Measurements from ENCODE around the gene B3GAT1. TPM values are rescaled to one million over a fixed set of nuclear protein-coding genes. Genes with fewer than 3 reads are reported as not detected.
A peak's percentile ranks its signal among the peaks of the same experiment; 100 is the strongest.

B3GAT1 gene
- total and polyA plus RNA-seq, 12 donors = 0.09 to 10.3 (median 2.1) TPM; not detected in 1

GRCh38 chr11:134425816-134426536 is 13.9 kb upstream of the B3GAT1 start:
- no peaks in the 10 kb centered on the region for H3K9me3 ChIP-seq (replicated peaks in 1 of 3)
- DNase-seq = peak in 1 of 7 donors; percentile 69
- no peaks in the 10 kb centered on the region for H3K4me1 ChIP-seq (replicated peaks in 1 of 2)
- intact Hi-C loops (cut with DNase I) = no loop called here
- H3K36me3 ChIP-seq (replicated peaks in 1 of 2) = no peaks in the 10 kb centered on the region
- H3K27me3 ChIP-seq = no peaks in the 10 kb centered on the region
- TF ChIP-seq CTCF (IDR thresholded peaks at IDR 0.05) (no peak), POLR2A (IDR thresholded peaks at IDR 0.05) (no peak)
- peak overlapping the region in 1 of 5 donors; percentile 30 for H3K27ac ChIP-seq
- WGBS, 4 donors = 69 to 77% (median 73%) methylated on average over 15 to 16 of the region's 16 CpGs
- H3K4me3 ChIP-seq = no peak overlapping the region

GRCh38 chr11:134425413-134425812 is 13.4 kb upstream of the B3GAT1 start:
- no peak for TF ChIP-seq POLR2A (IDR thresholded peaks at IDR 0.05)
- no peak for TF ChIP-seq CTCF (IDR thresholded peaks at IDR 0.05)
- Histone ChIP-seq H3K4me1 (replicated peaks in 1 of 2) (no peaks in the 10 kb centered on the region), H3K36me3 (replicated peaks in 1 of 2) (no peaks in the 10 kb centered on the region), H3K27ac (peak overlapping the region in 1 of 5 donors; percentile 30), H3K27me3 (no peaks in the 10 kb centered on the region), H3K4me3 (no peak overlapping the region), H3K9me3 (replicated peaks in 1 of 3) (no peaks in the 10 kb centered on the region)
- 66 to 79% (median 74%) methylated on average over 2 of the region's 2 CpGs for WGBS, 4 donors
- no peak for DNase-seq
- intact Hi-C loops (cut with DNase I) = no loop called here

- Histone ChIP-seq H3K4me1 (replicated peaks in 1 of 2) (no peaks in the 10 kb centered on the region), H3K27me3 (no peaks in the 10 kb centered on the region), H3K36me3 (replicated peaks in 1 of 2) (no peaks in the 10 kb centered on the region), H3K4me3 (no peak overlapping the region), H3K27ac (no peak overlapping the region), H3K9me3 (replicated peaks in 1 of 3) (no peaks in the 10 kb centered on the region)
- no peak for DNase-seq
- TF ChIP-seq CTCF (IDR thresholded peaks at IDR 0.05) = no peak
- no peak for TF ChIP-seq POLR2A (IDR thresholded peaks at IDR 0.05)
- WGBS, 4 donors = 67 to 79% (median 71%) methylated on average over 10 of the region's 10 CpGs
- intact Hi-C loops (cut with DNase I) = no loop called here
These were observed 11.1 kb upstream of the B3GAT1 start for GRCh38 chr11:134423106-134423505.

- DNase-seq = peak in 1 of 7 donors; percentile 3
- Histone ChIP-seq H3K4me1 (replicated peaks in 1 of 2) (no peaks in the 10 kb centered on the region), H3K36me3 (replicated peaks in 1 of 2) (no peaks in the 10 kb centered on the region), H3K27ac (no peak overlapping the region), H3K27me3 (no peaks in the 10 kb centered on the region), H3K4me3 (no peak overlapping the region), H3K9me3 (replicated peaks in 1 of 3) (no peaks in the 10 kb centered on the region)
- intact Hi-C loops (cut with DNase I) = no loop called here
- 46 to 52% (median 49%) methylated on average over 14 of the region's 14 CpGs for WGBS, 4 donors
- TF ChIP-seq CTCF (IDR thresholded peaks at IDR 0.05) (no peak), POLR2A (IDR thresholded peaks at IDR 0.05) (no peak)
These were observed 6.1 kb upstream of the B3GAT1 start for GRCh38 chr11:134417871-134418840.

All from adrenal gland (tissue), 12 donors.